ENCODE data around the gene PPP4R4.
"Not testable (repeated sequence)": the region's sequence is repeated elsewhere in the genome, so short reads cannot be mapped to it uniquely, and the experiment has no call there.

PPP4R4 gene

GRCh38 chr14:94143711-94144110 lies 30.4 kb upstream of the PPP4R4 start:
- DNase-seq (ENCODE audit: low spot score) = no peak

- DNase-seq (ENCODE audit: low spot score) = no peak
These were observed 29.4 kb upstream of the PPP4R4 start for GRCh38 chr14:94144765-94145164.

GRCh38 chr14:94145902-94146527 lies 28.1 kb upstream of the PPP4R4 start:
- no peak for DNase-seq (ENCODE audit: low spot score)

GRCh38 chr14:94152676-94153075 lies 21.4 kb upstream of the PPP4R4 start:
- DNase-seq (ENCODE audit: low spot score) = no peak

GRCh38 chr14:94153750-94154342 lies 20.3 kb upstream of the PPP4R4 start:
- no peak for DNase-seq (ENCODE audit: low spot score)

- not testable (repeated sequence) for DNase-seq (ENCODE audit: low spot score)
These were observed 18.0 kb upstream of the PPP4R4 start for GRCh38 chr14:94156143-94156542.

GRCh38 chr14:94157197-94157596 lies 16.9 kb upstream of the PPP4R4 start:
- no peak for DNase-seq (ENCODE audit: low spot score)

- no peak for DNase-seq (ENCODE audit: low spot score)
These were observed 15.8 kb upstream of the PPP4R4 start for GRCh38 chr14:94158239-94158883.

GRCh38 chr14:94161058-94161457 lies 13.1 kb upstream of the PPP4R4 start:
- no peak for DNase-seq (ENCODE audit: low spot score)

- DNase-seq (ENCODE audit: low spot score) = no peak
These were observed 12.1 kb upstream of the PPP4R4 start for GRCh38 chr14:94161981-94162380.

- no peak for DNase-seq (ENCODE audit: low spot score)
These were observed 11.7 kb upstream of the PPP4R4 start for GRCh38 chr14:94162466-94162865.

GRCh38 chr14:94163796-94164195 lies 10.3 kb upstream of the PPP4R4 start:
- DNase-seq (ENCODE audit: low spot score) = no peak

GRCh38 chr14:94164685-94165431 lies 9.3 kb upstream of the PPP4R4 start:
- no peak for DNase-seq (ENCODE audit: low spot score)

- DNase-seq (ENCODE audit: low spot score) = no peak
These were observed 8.4 kb upstream of the PPP4R4 start for GRCh38 chr14:94165744-94166143.

- DNase-seq (ENCODE audit: low spot score) = no peak
These were observed 4.0 kb upstream of the PPP4R4 start for GRCh38 chr14:94170136-94170535.

- DNase-seq (ENCODE audit: low spot score) = no peak
These were observed 2.9 kb upstream of the PPP4R4 start for GRCh38 chr14:94171208-94171607.

GRCh38 chr14:94172545-94172944 lies 1.6 kb upstream of the PPP4R4 start:
- DNase-seq (ENCODE audit: low spot score) = no peak

- no peak for DNase-seq (ENCODE audit: low spot score)
These were observed 644 bp upstream of the PPP4R4 start for GRCh38 chr14:94173471-94173884.

GRCh38 chr14:94174604-94175010 lies 485 bp downstream of the PPP4R4 start:
- no peak for DNase-seq (ENCODE audit: low spot score)

GRCh38 chr14:94175011-94175745 lies 1.1 kb downstream of the PPP4R4 start:
- DNase-seq (ENCODE audit: low spot score) = peak; percentile 12

GRCh38 chr14:94175747-94176146 lies 1.6 kb downstream of the PPP4R4 start:
- no peak for DNase-seq (ENCODE audit: low spot score)

GRCh38 chr14:94176808-94177207 lies 2.7 kb downstream of the PPP4R4 start:
- DNase-seq (ENCODE audit: low spot score) = no peak

Measured in SK-N-DZ (cell line).